ENCODE data around the gene DNAH6.

DNA sequence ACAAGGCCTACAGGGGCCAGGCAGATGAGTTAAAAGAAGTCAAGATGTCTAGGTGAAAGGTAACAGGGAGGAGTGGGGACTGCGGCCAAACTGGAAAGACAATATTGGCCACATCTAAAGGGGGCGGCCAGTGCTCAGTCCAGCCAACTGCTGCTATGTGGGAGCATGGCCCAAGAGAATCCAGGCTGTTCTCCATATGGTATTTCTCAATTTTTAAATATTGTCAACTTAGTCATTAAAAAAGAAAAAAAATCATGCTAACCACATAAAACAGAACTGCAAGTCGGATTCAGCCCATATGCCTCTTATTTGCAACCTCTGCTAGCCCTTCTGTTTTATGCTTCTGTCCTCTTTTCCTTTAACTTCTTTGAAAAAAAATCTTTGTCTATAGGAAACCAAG lies 349.8 kb downstream of the DNAH6 start:
- TF ChIP-seq POLR2A (IDR thresholded peaks at IDR 0.05; ENCODE audit: control extremely low read depth in 1 of 2, low read depth in 2 of 2, low read length in 2 of 2) (no peak), EZH2 (IDR thresholded peaks at IDR 0.05; ENCODE audit: low read depth, low read length, severe bottlenecking) (no peak), SP1 (IDR thresholded peaks at IDR 0.05; ENCODE audit: low read depth, low read length) (no peak), POU5F1 (IDR thresholded peaks at IDR 0.05; ENCODE audit: low read depth, low read length) (no peak), CBX8 (IDR thresholded peaks at IDR 0.05; ENCODE audit: borderline replicate concordance, low read depth, low read length) (no peak), EP300 (IDR thresholded peaks at IDR 0.05; ENCODE audit: borderline replicate concordance in 1 of 2, low read depth in 2 of 2, low read length in 2 of 2) (no peak), POLR2AphosphoS5 (IDR thresholded peaks at IDR 0.05; ENCODE audit: low read depth, low read length) (no peak), GTF2F1 (IDR thresholded peaks at IDR 0.05; ENCODE audit: borderline replicate concordance, low read depth, low read length) (no peak), EGR1 (IDR thresholded peaks at IDR 0.05; ENCODE audit: borderline replicate concordance, low read depth, low read length) (no peak), CBX5 (IDR thresholded peaks at IDR 0.05; ENCODE audit: low read depth, low read length) (no peak), RXRA (IDR thresholded peaks at IDR 0.05; ENCODE audit: insufficient read depth, low read depth, low read length) (no peak)
- TF ChIP-seq, protein P1, sequence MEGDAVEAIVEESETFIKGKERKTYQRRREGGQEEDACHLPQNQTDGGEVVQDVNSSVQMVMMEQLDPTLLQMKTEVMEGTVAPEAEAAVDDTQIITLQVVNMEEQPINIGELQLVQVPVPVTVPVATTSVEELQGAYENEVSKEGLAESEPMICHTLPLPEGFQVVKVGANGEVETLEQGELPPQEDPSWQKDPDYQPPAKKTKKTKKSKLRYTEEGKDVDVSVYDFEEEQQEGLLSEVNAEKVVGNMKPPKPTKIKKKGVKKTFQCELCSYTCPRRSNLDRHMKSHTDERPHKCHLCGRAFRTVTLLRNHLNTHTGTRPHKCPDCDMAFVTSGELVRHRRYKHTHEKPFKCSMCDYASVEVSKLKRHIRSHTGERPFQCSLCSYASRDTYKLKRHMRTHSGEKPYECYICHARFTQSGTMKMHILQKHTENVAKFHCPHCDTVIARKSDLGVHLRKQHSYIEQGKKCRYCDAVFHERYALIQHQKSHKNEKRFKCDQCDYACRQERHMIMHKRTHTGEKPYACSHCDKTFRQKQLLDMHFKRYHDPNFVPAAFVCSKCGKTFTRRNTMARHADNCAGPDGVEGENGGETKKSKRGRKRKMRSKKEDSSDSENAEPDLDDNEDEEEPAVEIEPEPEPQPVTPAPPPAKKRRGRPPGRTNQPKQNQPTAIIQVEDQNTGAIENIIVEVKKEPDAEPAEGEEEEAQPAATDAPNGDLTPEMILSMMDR (IDR thresholded peaks at IDR 0.05; ENCODE audit: control extremely low read depth in 1 of 3, insufficient read depth in 1 of 3, low read depth in 1 of 3, low read length in 3 of 3): no peak
- TF ChIP-seq, protein P2, sequence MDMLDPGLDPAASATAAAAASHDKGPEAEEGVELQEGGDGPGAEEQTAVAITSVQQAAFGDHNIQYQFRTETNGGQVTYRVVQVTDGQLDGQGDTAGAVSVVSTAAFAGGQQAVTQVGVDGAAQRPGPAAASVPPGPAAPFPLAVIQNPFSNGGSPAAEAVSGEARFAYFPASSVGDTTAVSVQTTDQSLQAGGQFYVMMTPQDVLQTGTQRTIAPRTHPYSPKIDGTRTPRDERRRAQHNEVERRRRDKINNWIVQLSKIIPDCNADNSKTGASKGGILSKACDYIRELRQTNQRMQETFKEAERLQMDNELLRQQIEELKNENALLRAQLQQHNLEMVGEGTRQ (IDR thresholded peaks at IDR 0.05; ENCODE audit: low read length): no peak
